ENCODE results near the gene LRRC71. TPM values are rescaled to one million over a fixed set of nuclear protein-coding genes. Genes with fewer than 3 reads are reported as not detected.

The LRRC71 gene
- total RNA-seq, 4 donors from 2014 or later: 1.2 TPM; not detected in 3

DNA sequence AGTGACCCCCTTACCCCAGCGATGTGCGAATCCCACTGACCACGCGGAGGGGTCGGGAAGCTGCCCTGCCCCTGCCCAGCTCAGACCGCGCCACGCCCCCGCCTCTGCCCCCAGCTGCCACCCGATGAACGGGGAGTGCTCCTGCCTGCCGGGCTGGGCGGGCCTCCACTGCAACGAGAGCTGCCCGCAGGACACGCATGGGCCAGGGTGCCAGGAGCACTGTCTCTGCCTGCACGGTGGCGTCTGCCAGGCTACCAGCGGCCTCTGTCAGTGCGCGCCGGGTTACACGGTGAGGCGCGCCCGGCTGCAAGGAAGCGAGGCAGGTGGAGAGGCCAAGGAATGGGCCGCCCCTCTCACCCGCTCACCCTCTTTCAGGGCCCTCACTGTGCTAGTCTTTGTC lies 11.9 kb upstream of the LRRC71 start:
- 60% methylated on average over 28 of the region's 29 CpGs; no CpG with 5 or more reads in 1 of the 2 donors for WGBS, 2 donors (ENCODE audit: low coverage in 1 of 2)
- no peak overlapping the region for H3K4me3 ChIP-seq
- no peaks in the 10 kb centered on the region for H3K9me3 ChIP-seq
- in situ Hi-C loops (cut with MboI; ENCODE audit: low pct_ligation_motif_present in 1 of 4, low pct_unique_long_range_greater_than_20kb in 1 of 4, low sequenced_read_pairs in 3 of 4): no loop called here
- intact Hi-C loops (cut with DNase I; ENCODE audit: low total_unique reads): no loop called here
- peaks cover 0 to 7% (median 4%) of the 10 kb centered on the region in 4 donors for H3K4me1 ChIP-seq
- H3K36me3 ChIP-seq: no peaks in the 10 kb centered on the region
- peaks cover 33% of the 10 kb centered on the region for H3K27me3 ChIP-seq
- DNase-seq: no peak
- TF ChIP-seq POLR2A (IDR thresholded peaks at IDR 0.05) (no peak), EP300 (IDR thresholded peaks at IDR 0.05; ENCODE audit: low read depth) (no peak)
- H3K27ac ChIP-seq: no peak overlapping the region

- Histone ChIP-seq H3K27me3 (peaks cover 33% of the 10 kb centered on the region), H3K9me3 (no peaks in the 10 kb centered on the region), H3K27ac (no peak overlapping the region), H3K36me3 (no peaks in the 10 kb centered on the region), H3K4me3 (no peak overlapping the region), H3K4me1 (peaks cover 0 to 7% (median 4%) of the 10 kb centered on the region in 4 donors)
- TF ChIP-seq POLR2AphosphoS5 (IDR thresholded peaks at IDR 0.05) (no peak), POLR2A (IDR thresholded peaks at IDR 0.05) (no peak), CTCF (IDR thresholded peaks at IDR 0.05) (no peak), EP300 (IDR thresholded peaks at IDR 0.05; ENCODE audit: low read depth) (no peak)
- 60 to 63% methylated on average over 7 to 10 of the region's 10 CpGs for WGBS, 2 donors (ENCODE audit: low coverage in 1 of 2)
- in situ Hi-C loops (cut with MboI; ENCODE audit: low pct_ligation_motif_present in 1 of 4, low pct_unique_long_range_greater_than_20kb in 1 of 4, low sequenced_read_pairs in 3 of 4) (no loop called here), intact Hi-C loops (cut with DNase I; ENCODE audit: low total_unique reads) (no loop called here)
- DNase-seq: no peak
These were observed 11.5 kb upstream of the LRRC71 start for GRCh38 chr1:156908955-156909354.

- intact Hi-C loops (cut with DNase I; ENCODE audit: low total_unique reads): no loop called here
- Histone ChIP-seq H3K9me3 (no peaks in the 10 kb centered on the region), H3K27me3 (peaks cover 33% of the 10 kb centered on the region), H3K36me3 (no peaks in the 10 kb centered on the region), H3K27ac (no peak overlapping the region), H3K4me1 (peaks cover 0 to 7% (median 4%) of the 10 kb centered on the region in 4 donors), H3K4me3 (no peak overlapping the region)
- DNase-seq: no peak
- in situ Hi-C loops (cut with MboI; ENCODE audit: low pct_ligation_motif_present in 1 of 4, low pct_unique_long_range_greater_than_20kb in 1 of 4, low sequenced_read_pairs in 3 of 4): no loop called here
- TF ChIP-seq POLR2A (IDR thresholded peaks at IDR 0.05) (no peak), CTCF (IDR thresholded peaks at IDR 0.05) (no peak), EP300 (IDR thresholded peaks at IDR 0.05; ENCODE audit: low read depth) (no peak), POLR2AphosphoS5 (IDR thresholded peaks at IDR 0.05) (no peak)
- WGBS, 2 donors (ENCODE audit: low coverage in 1 of 2): 78% methylated on average over 5 of the region's 5 CpGs; no CpG with 5 or more reads in 1 of the 2 donors
These were observed 10.8 kb upstream of the LRRC71 start for GRCh38 chr1:156909671-156910070.

DNA sequence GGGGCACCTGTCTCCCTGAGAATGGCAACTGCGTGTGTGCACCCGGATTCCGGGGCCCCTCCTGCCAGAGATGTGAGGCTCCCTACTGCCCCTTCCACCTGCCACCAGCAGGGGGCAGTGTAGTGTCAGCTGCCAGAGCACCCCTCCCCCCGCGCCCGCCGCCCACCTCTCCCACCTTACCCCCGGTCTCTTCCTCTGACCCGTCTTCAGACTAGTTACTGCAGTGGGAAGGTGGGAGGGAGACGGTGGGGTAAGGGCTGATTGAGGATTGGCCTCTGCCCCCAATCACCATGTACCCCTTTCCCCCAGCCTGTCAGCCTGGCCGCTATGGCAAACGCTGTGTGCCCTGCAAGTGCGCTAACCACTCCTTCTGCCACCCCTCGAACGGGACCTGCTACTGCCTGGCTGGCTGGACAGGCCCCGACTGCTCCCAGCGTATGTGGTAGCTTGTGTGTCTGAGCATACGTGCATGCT lies 10.1 kb upstream of the LRRC71 start:
- no peak for TF ChIP-seq EP300 (IDR thresholded peaks at IDR 0.05; ENCODE audit: low read depth)
- no peak for TF ChIP-seq POLR2AphosphoS5 (IDR thresholded peaks at IDR 0.05)
- no peak for TF ChIP-seq POLR2A (IDR thresholded peaks at IDR 0.05)
- peak; percentile 65 to 90 (median 78) for TF ChIP-seq CTCF (IDR thresholded peaks at IDR 0.05)
- peak; percentile 54 for DNase-seq
- H3K36me3 ChIP-seq: no peaks in the 10 kb centered on the region
- H3K4me1 ChIP-seq: peaks cover 0 to 7% (median 4%) of the 10 kb centered on the region in 4 donors
- no peaks in the 10 kb centered on the region for H3K9me3 ChIP-seq
- 47 to 80% methylated on average over 1 to 11 of the region's 18 CpGs for WGBS, 2 donors (ENCODE audit: low coverage in 1 of 2)
- intact Hi-C loops (cut with DNase I; ENCODE audit: low total_unique reads): no loop called here
- in situ Hi-C loops (cut with MboI; ENCODE audit: low pct_ligation_motif_present in 1 of 4, low pct_unique_long_range_greater_than_20kb in 1 of 4, low sequenced_read_pairs in 3 of 4): no loop called here
- peaks cover 33% of the 10 kb centered on the region for H3K27me3 ChIP-seq
- H3K4me3 ChIP-seq: no peak overlapping the region
- H3K27ac ChIP-seq: no peak overlapping the region
